KMS-11 (cell line): Measurements from ENCODE around the gene NCAM2.

ENCODE experiments used
- H2AFZ ChIP-seq: fragments of 200-600 bp; sonication (generic); 2 replicates; pipeline ENCODE4 v1.6.1; 2016; ENCODE audit warnings: antibody characterized with exemption, mixed run types, low read depth
- H3K27ac ChIP-seq: fragments of 200-600 bp; sonication (generic); 2 replicates; pipeline ENCODE4 v1.6.1; 2016; ENCODE audit warnings: mild to moderate bottlenecking, mixed run types
- H3K27me3 ChIP-seq: fragments of 200-600 bp; sonication (generic); 2 replicates; pipeline ENCODE4 v1.6.1; 2017; ENCODE audit warnings: mild to moderate bottlenecking, low read depth, mixed run types, moderate library complexity; ENCODE audit not compliant: insufficient read depth
- H3K36me3 ChIP-seq: fragments of 200-600 bp; sonication (generic); 2 replicates; pipeline ENCODE4 v1.6.1; 2017; ENCODE audit warnings: mild to moderate bottlenecking, mixed run types; ENCODE audit not compliant: insufficient read depth
- H3K4me1 ChIP-seq: fragments of 200-600 bp; sonication (generic); 2 replicates; pipeline ENCODE4 v1.6.1; 2016; ENCODE audit warnings: mild to moderate bottlenecking, low read depth, mixed run types; ENCODE audit not compliant: poor library complexity, severe bottlenecking
- H3K4me2 ChIP-seq: fragments of 200-600 bp; sonication (generic); 2 replicates; pipeline ENCODE4 v1.7.0; 2016; ENCODE audit warnings: mild to moderate bottlenecking, mixed run types
- H3K4me3 ChIP-seq: fragments of 200-600 bp; sonication (generic); IDR thresholded peaks from 2 replicates; pipeline ENCODE4 v1.6.1; 2017; ENCODE audit warnings: low read depth, low read length, mixed read lengths; ENCODE audit not compliant: insufficient read depth
- H3K79me2 ChIP-seq: fragments of 200-600 bp; sonication (generic); 2 replicates; pipeline ENCODE4 v1.6.1; 2016; ENCODE audit warnings: low read depth, mixed run types; ENCODE audit not compliant: insufficient read depth
- H3K9ac ChIP-seq: fragments of 200-600 bp; sonication (generic); 2 replicates; pipeline ENCODE4 v1.6.1; 2016; ENCODE audit warnings: mild to moderate bottlenecking, mixed run types
- H4K20me1 ChIP-seq: fragments of 200-600 bp; sonication (generic); 2 replicates; pipeline ENCODE4 v1.6.1; 2016; ENCODE audit warnings: mild to moderate bottlenecking, mixed run types; ENCODE audit not compliant: insufficient read depth
- TF ChIP-seq, protein P1 (sequence below): fragments of 200-600 bp; sonication (generic); conservative IDR thresholded peaks from 2 replicates; pipeline ENCODE4 v1.6.1; 2017; ENCODE audit warnings: low read depth, mild to moderate bottlenecking, antibody characterized with exemption, low read length, moderate library complexity, mixed read lengths

The NCAM2 gene

DNA sequence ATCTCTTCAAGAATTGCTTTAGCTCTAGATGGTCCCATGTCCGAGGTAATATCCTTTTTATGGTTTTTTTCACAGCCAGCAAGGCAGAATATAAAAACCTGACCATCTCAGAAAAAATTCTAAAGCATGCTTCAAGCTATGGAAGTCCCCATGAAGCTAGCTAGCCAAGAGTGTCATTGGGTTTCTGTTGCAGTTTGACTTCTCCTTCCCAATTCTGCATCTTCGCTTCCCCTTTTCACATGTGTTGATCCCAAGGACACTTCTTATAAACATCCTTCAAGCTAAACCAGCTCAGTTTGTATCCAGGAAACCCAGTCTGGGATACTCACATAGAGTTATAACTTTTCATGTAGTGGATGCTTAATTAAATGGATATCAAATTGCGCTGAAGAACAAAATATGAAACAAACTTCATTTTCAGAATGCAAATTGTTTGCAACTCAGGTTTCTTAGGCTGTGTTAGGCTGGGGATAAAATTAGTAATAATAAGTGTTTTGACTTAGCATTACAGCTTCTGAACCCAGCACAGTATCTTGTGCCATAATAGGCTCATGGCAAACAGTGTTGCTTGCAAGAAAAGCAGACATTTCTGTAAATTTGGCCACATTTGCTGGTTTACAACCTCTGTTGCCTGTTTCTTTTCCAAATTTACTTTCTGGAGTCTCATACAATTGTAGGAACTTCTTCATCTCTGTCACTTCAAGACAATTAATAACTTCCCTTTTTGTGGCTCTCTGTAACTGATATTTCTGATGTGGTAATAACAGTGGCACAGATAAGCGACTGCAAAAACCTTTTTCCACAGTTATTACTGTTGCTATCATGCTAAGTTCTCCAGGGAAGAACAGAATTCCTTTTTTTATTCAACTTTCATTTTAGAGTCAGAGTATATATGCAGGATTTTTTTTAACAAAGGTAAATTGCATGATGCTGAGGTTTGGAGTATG lies 53.2 kb downstream of the NCAM2 start:
- H3K27ac ChIP-seq, result no peak overlapping the region
- no peak overlapping the region for H3K9ac ChIP-seq
- TF ChIP-seq, protein P1, sequence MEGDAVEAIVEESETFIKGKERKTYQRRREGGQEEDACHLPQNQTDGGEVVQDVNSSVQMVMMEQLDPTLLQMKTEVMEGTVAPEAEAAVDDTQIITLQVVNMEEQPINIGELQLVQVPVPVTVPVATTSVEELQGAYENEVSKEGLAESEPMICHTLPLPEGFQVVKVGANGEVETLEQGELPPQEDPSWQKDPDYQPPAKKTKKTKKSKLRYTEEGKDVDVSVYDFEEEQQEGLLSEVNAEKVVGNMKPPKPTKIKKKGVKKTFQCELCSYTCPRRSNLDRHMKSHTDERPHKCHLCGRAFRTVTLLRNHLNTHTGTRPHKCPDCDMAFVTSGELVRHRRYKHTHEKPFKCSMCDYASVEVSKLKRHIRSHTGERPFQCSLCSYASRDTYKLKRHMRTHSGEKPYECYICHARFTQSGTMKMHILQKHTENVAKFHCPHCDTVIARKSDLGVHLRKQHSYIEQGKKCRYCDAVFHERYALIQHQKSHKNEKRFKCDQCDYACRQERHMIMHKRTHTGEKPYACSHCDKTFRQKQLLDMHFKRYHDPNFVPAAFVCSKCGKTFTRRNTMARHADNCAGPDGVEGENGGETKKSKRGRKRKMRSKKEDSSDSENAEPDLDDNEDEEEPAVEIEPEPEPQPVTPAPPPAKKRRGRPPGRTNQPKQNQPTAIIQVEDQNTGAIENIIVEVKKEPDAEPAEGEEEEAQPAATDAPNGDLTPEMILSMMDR, result no peak
- no peak overlapping the region for H3K4me2 ChIP-seq
- H4K20me1 ChIP-seq, result no peaks in the 10 kb centered on the region
- H3K79me2 ChIP-seq, result no peaks in the 10 kb centered on the region
- H3K27me3 ChIP-seq, result no peaks in the 10 kb centered on the region
- no peaks in the 10 kb centered on the region for H3K36me3 ChIP-seq
- no peak overlapping the region for H2AFZ ChIP-seq
- no peak overlapping the region for H3K4me3 ChIP-seq
- H3K4me1 ChIP-seq, result no peaks in the 10 kb centered on the region

DNA sequence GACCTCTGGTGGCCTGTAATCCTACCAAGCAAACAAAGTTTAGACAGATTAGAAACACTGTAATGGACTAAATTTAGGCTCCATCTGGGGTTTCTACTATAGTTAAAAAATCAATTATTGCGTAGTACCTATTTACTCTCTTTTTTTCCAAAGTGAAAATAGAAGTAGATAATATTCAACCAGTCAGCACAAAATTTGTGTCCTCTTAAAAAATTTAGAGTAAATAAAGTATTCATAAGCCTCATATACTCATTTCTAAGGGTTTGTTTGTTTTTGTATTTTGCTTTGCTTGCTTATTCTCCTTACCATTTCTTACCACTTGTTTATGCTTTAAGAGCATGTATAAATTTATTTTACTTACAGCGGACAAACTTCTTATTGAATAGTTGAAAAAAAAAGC lies 54.5 kb downstream of the NCAM2 start:
- TF ChIP-seq, protein P1, result no peak
- no peak overlapping the region for H3K9ac ChIP-seq

GRCh38 chr21:21057349-21058062 lies 59.3 kb downstream of the NCAM2 start:
- Histone ChIP-seq H3K4me2 (no peak overlapping the region), H4K20me1 (no peaks in the 10 kb centered on the region), H3K36me3 (no peaks in the 10 kb centered on the region), H3K4me3 (no peak overlapping the region), H2AFZ (no peak overlapping the region), H3K27me3 (no peaks in the 10 kb centered on the region), H3K79me2 (no peaks in the 10 kb centered on the region), H3K9ac (no peak overlapping the region), H3K4me1 (no peaks in the 10 kb centered on the region), H3K27ac (no peak overlapping the region)
- TF ChIP-seq, protein P1, result no peak

More for the DNA sequence above, 54.5 kb downstream of the NCAM2 start:
- H3K27me3 ChIP-seq, result no peaks in the 10 kb centered on the region
- H3K27ac ChIP-seq, result no peak overlapping the region
- no peak overlapping the region for H3K4me2 ChIP-seq
- no peaks in the 10 kb centered on the region for H3K4me1 ChIP-seq
- no peak overlapping the region for H2AFZ ChIP-seq
- no peaks in the 10 kb centered on the region for H3K36me3 ChIP-seq
- no peaks in the 10 kb centered on the region for H3K79me2 ChIP-seq
- no peak overlapping the region for H3K4me3 ChIP-seq
- H4K20me1 ChIP-seq, result no peaks in the 10 kb centered on the region

DNA sequence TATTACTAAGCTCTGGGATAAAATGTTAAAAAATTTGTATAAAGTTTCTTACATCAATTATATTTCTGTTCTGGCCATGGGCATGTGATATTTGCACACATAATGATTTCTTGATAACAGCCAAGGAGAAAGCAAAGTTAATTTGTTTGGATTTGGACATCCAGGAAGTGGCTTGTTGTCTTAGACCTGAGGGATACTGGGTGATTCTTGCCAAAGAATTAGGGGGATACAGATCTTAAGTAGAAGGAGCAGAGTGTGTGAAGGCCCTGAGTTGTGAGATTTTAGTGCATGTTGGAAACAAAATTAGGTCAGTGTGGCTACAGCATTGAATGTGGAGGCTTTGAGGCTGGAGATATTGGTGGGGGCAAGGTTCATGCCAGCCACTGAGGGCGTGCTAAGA lies 65.6 kb downstream of the NCAM2 start:
- no peaks in the 10 kb centered on the region for H3K27me3 ChIP-seq
- TF ChIP-seq, protein P1, result no peak
- no peaks in the 10 kb centered on the region for H3K36me3 ChIP-seq
- no peak overlapping the region for H3K9ac ChIP-seq
- no peaks in the 10 kb centered on the region for H4K20me1 ChIP-seq
- no peaks in the 10 kb centered on the region for H3K4me1 ChIP-seq
- no peak overlapping the region for H3K27ac ChIP-seq
- H3K4me2 ChIP-seq, result no peak overlapping the region
- no peak overlapping the region for H2AFZ ChIP-seq
- H3K4me3 ChIP-seq, result no peak overlapping the region
- H3K79me2 ChIP-seq, result no peaks in the 10 kb centered on the region
